Nephron (organoid): Measurements from ENCODE around the gene ZNF330.

Experiments used
- H3K27ac Mint-ChIP-seq, 3 experiments: 2 replicates each; pipeline ENCODE4 v1.8.0; 2020; ENCODE audit warnings: mixed read lengths in 3 of 3, mild to moderate bottlenecking in 2 of 3, moderate library complexity in 1 of 3
- H3K27me3 Mint-ChIP-seq: 2 replicates; pipeline ENCODE4 v1.8.0; 2021; ENCODE audit warnings: low read depth, mild to moderate bottlenecking, moderate library complexity, mixed read lengths
- H3K36me3 Mint-ChIP-seq: 2 replicates; pipeline ENCODE4 v1.8.0; 2020; ENCODE audit warnings: low read depth, mixed read lengths
- H3K4me1 Mint-ChIP-seq: 2 replicates; pipeline ENCODE4 v1.8.0; 2020; ENCODE audit warnings: mixed read lengths
- H3K4me3 Mint-ChIP-seq, 3 experiments: 2 replicates each; pipeline ENCODE4 v1.8.0; 2020; ENCODE audit warnings: mild to moderate bottlenecking in 3 of 3, mixed read lengths in 3 of 3, moderate library complexity in 2 of 3
- H3K9me3 Mint-ChIP-seq: 2 replicates; pipeline ENCODE4 v1.8.0; 2020; ENCODE audit warnings: mixed read lengths
- CTCF ChIP-seq, 3 experiments: fragments of 200-600 bp; sonication (generic); IDR thresholded peaks; one replicate each; pipeline ENCODE4 v1.5.0; 2021; ENCODE audit warnings: antibody characterized with exemption in 3 of 3; ENCODE audit not compliant: unreplicated experiment in 3 of 3

The ZNF330 gene

GRCh38 chr4:141248029-141248428 lies 27.3 kb downstream of the ZNF330 start:
- Mint-ChIP-seq H3K36me3 (no peaks in the 10 kb centered on the region), H3K27me3 (no peaks in the 10 kb centered on the region)
- TF ChIP-seq CTCF (IDR thresholded peaks at IDR 0.05; ENCODE audit: unreplicated experiment in 3 of 3), result no peak

GRCh38 chr4:141248486-141248885 lies 27.8 kb downstream of the ZNF330 start:
- no peaks in the 10 kb centered on the region for H3K36me3 Mint-ChIP-seq
- no peaks in the 10 kb centered on the region for H3K27me3 Mint-ChIP-seq
- TF ChIP-seq CTCF (IDR thresholded peaks at IDR 0.05; ENCODE audit: unreplicated experiment in 3 of 3), result no peak
- H3K9me3 Mint-ChIP-seq, result no peaks in the 10 kb centered on the region
- peaks cover 8% of the 10 kb centered on the region for H3K4me1 Mint-ChIP-seq
- H3K27ac Mint-ChIP-seq, result no peak overlapping the region
- no peak overlapping the region for H3K4me3 Mint-ChIP-seq

More at GRCh38 chr4:141248029-141248428, 27.3 kb downstream of the ZNF330 start:
- H3K4me3 Mint-ChIP-seq, result no peak overlapping the region
- H3K27ac Mint-ChIP-seq, result no peak overlapping the region
- no peaks in the 10 kb centered on the region for H3K9me3 Mint-ChIP-seq
- H3K4me1 Mint-ChIP-seq, result peaks cover 8% of the 10 kb centered on the region

- Mint-ChIP-seq H3K36me3 (no peaks in the 10 kb centered on the region), H3K4me3 (no peak overlapping the region), H3K27ac (no peak overlapping the region), H3K9me3 (no peaks in the 10 kb centered on the region), H3K4me1 (no peaks in the 10 kb centered on the region), H3K27me3 (peaks cover 4% of the 10 kb centered on the region)
- no peak for TF ChIP-seq CTCF (IDR thresholded peaks at IDR 0.05; ENCODE audit: unreplicated experiment in 3 of 3)
Observed at GRCh38 chr4:141254326-141254725, 33.6 kb downstream of the ZNF330 start.

- Mint-ChIP-seq H3K9me3 (no peaks in the 10 kb centered on the region), H3K4me1 (no peaks in the 10 kb centered on the region), H3K27ac (no peak overlapping the region), H3K27me3 (peaks cover 4% of the 10 kb centered on the region), H3K36me3 (no peaks in the 10 kb centered on the region), H3K4me3 (no peak overlapping the region)
- no peak for TF ChIP-seq CTCF (IDR thresholded peaks at IDR 0.05; ENCODE audit: unreplicated experiment in 3 of 3)
Observed at GRCh38 chr4:141255016-141255415, 34.3 kb downstream of the ZNF330 start.

- Mint-ChIP-seq H3K36me3 (no peaks in the 10 kb centered on the region), H3K27me3 (peaks cover 4% of the 10 kb centered on the region), H3K9me3 (no peaks in the 10 kb centered on the region), H3K4me3 (no peak overlapping the region), H3K27ac (no peak overlapping the region), H3K4me1 (no peaks in the 10 kb centered on the region)
- no peak for TF ChIP-seq CTCF (IDR thresholded peaks at IDR 0.05; ENCODE audit: unreplicated experiment in 3 of 3)
Observed at GRCh38 chr4:141258558-141258957, 37.9 kb downstream of the ZNF330 start.

- Mint-ChIP-seq H3K36me3 (no peaks in the 10 kb centered on the region), H3K27me3 (peaks cover 3% of the 10 kb centered on the region), H3K4me1 (no peaks in the 10 kb centered on the region), H3K4me3 (no peak overlapping the region), H3K9me3 (no peaks in the 10 kb centered on the region), H3K27ac (no peak overlapping the region)
- no peak for TF ChIP-seq CTCF (IDR thresholded peaks at IDR 0.05; ENCODE audit: unreplicated experiment in 3 of 3)
Observed at GRCh38 chr4:141275834-141276233, 55.1 kb downstream of the ZNF330 start.
